HG02884 (cell line): ENCODE data around the gene AFAP1.

Experiments used
- ATAC-seq: cut with Tn5 transposase; IDR thresholded peaks from one replicate; pipeline ENCODE4 v1.9.1; 2021; ENCODE audit warnings: mild to moderate bottlenecking, moderate library complexity; ENCODE audit not compliant: unreplicated experiment

The AFAP1 gene

GRCh38 chr4:7788193-7788592 lies 151.5 kb downstream of the AFAP1 start:
- no peak for ATAC-seq

- no peak for ATAC-seq
Observed at GRCh38 chr4:7787681-7788141, 151.9 kb downstream of the AFAP1 start.

GRCh38 chr4:7787067-7787466 lies 152.6 kb downstream of the AFAP1 start:
- ATAC-seq: no peak

GRCh38 chr4:7786517-7786916 lies 153.1 kb downstream of the AFAP1 start:
- ATAC-seq: no peak

- ATAC-seq: no peak
Observed at GRCh38 chr4:7786040-7786439, 153.6 kb downstream of the AFAP1 start.

- no peak for ATAC-seq
Observed at GRCh38 chr4:7785017-7785416, 154.6 kb downstream of the AFAP1 start.

- no peak for ATAC-seq
Observed at GRCh38 chr4:7784131-7784870, 155.4 kb downstream of the AFAP1 start.

GRCh38 chr4:7783541-7783940 lies 156.1 kb downstream of the AFAP1 start:
- ATAC-seq: no peak

- no peak for ATAC-seq
Observed at GRCh38 chr4:7782783-7783182, 156.9 kb downstream of the AFAP1 start.

- no peak for ATAC-seq
Observed at GRCh38 chr4:7781993-7782392, 157.7 kb downstream of the AFAP1 start.

GRCh38 chr4:7781366-7781765 lies 158.3 kb downstream of the AFAP1 start:
- ATAC-seq: no peak

GRCh38 chr4:7780751-7781348 lies 158.8 kb downstream of the AFAP1 start:
- ATAC-seq: no peak

- no peak for ATAC-seq
Observed at GRCh38 chr4:7779432-7779768, 160.3 kb downstream of the AFAP1 start.

- ATAC-seq: no peak
Observed at GRCh38 chr4:7778510-7779431, 160.9 kb downstream of the AFAP1 start.

- no peak for ATAC-seq
Observed at GRCh38 chr4:7777871-7778509, 161.7 kb downstream of the AFAP1 start.

- ATAC-seq: no peak
Observed at GRCh38 chr4:7777017-7777710, 162.5 kb downstream of the AFAP1 start.

GRCh38 chr4:7775396-7775795 lies 164.3 kb downstream of the AFAP1 start:
- ATAC-seq: no peak

- ATAC-seq: no peak
Observed at GRCh38 chr4:7774301-7775294, 165.1 kb downstream of the AFAP1 start.

- no peak for ATAC-seq
Observed at GRCh38 chr4:7773401-7774180, 166.1 kb downstream of the AFAP1 start.
